HL-60 (cell line): Measurements from ENCODE around the gene ADARB1.

Experiments used
- CTCF ChIP-seq: IDR thresholded peaks from one replicate; pipeline ENCODE4 v1.5.1; 2011; ENCODE audit warnings: low read length, control low read depth, inconsistent platforms; ENCODE audit not compliant: insufficient read depth
- POLR2AphosphoS5 ChIP-seq: IDR thresholded peaks from 2 replicates; pipeline ENCODE4 v1.6.1; 2012; ENCODE audit warnings: low read depth

- TF ChIP-seq CTCF (no peak), POLR2AphosphoS5 (no peak)
Measured at GRCh38 chr21:45202344-45202743, 128.0 kb downstream of the ADARB1 start.
